Measurements from ENCODE around the gene TACR2.
"Not testable (repeated sequence)": the region's sequence is repeated elsewhere in the genome, so short reads cannot be mapped to it uniquely, and the experiment has no call there.

Gene TACR2

GRCh38 chr10:69450395-69450794 lies 33.7 kb upstream of the TACR2 start:
- not testable (repeated sequence) for DNase-seq

- peak; percentile 76 for DNase-seq
These were observed 33.1 kb upstream of the TACR2 start for GRCh38 chr10:69449841-69450240.

DNA sequence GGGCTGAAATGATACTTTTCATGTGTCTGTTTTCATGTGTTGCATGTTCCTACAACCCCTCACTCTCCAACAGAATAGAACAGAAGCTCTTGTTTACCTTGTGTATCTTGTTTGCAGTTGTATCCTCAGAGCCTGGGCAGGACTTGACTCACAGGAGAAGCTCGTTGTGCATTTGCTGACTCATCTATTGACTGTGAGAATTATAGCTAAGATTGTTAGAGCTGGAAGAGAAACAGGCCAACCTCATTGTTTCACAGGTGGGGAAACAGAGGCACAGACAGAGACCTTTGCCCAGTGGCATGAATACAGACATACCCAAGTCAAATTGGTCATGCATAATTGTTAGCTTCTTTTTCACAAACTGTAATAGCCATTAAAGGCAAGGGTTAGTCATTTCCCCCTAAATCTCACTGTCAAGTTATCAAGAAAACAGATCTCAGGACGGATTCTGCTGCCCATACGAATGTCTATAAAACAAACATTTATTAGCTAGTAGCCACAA lies 30.0 kb upstream of the TACR2 start:
- no peak for DNase-seq

GRCh38 chr10:69446229-69446628 lies 29.5 kb upstream of the TACR2 start:
- DNase-seq = no peak

- no peak for DNase-seq
These were observed 28.3 kb upstream of the TACR2 start for GRCh38 chr10:69445041-69445440.

DNA sequence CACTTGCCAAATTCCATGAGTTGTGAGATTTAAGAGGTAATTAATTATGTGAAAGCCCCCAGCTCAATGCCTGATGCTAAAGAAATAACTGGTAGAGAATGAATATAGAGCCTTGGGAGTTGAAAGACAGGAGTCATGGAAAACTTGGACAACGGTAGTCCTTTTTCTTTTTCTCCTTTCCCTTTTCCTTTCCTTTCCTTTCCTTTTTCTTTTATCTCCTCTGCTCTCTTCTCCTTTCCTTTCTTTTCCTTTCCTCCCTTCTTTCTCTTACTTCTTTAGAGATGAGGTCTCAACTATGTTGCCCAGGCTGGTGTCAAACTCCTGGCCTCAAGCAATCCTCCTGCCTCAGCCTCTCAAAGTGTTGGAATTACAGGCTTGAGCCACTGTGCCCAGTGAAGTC lies 26.6 kb upstream of the TACR2 start:
- no peak for DNase-seq

DNA sequence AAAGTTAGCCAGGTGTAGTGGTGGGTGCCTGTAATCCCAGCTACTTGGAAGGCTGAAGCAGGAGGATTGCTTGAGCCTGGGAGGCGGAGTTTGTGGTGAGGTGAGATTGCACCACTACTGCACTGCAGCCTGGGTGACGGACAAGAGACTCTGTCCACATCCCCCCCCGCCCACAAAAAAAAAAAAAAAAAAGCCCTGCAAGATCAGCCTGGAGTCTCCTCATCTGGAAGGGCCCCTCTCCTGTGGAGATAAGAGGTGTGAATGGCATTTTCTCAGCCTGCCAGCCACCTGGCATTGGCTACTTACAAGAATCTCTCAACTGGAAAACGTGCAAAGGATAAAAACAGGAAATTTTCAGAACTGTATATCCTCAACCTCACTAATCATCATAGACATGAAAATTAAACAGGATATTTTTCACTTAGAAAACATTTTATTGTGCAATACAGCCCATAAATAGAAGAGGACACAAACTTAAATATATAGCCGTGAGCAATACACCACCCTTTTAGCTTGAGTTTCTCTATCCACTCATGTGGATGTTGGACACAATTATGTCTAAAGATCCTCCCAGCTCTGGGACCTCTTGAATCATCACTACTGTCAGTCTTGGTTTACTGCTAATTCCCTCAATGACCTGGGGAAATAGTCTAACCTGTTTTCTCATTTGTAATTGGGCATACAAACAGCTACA lies 23.2 kb upstream of the TACR2 start:
- no peak for DNase-seq

GRCh38 chr10:69439350-69439739 lies 22.6 kb upstream of the TACR2 start:
- DNase-seq = peak; percentile 30

DNA sequence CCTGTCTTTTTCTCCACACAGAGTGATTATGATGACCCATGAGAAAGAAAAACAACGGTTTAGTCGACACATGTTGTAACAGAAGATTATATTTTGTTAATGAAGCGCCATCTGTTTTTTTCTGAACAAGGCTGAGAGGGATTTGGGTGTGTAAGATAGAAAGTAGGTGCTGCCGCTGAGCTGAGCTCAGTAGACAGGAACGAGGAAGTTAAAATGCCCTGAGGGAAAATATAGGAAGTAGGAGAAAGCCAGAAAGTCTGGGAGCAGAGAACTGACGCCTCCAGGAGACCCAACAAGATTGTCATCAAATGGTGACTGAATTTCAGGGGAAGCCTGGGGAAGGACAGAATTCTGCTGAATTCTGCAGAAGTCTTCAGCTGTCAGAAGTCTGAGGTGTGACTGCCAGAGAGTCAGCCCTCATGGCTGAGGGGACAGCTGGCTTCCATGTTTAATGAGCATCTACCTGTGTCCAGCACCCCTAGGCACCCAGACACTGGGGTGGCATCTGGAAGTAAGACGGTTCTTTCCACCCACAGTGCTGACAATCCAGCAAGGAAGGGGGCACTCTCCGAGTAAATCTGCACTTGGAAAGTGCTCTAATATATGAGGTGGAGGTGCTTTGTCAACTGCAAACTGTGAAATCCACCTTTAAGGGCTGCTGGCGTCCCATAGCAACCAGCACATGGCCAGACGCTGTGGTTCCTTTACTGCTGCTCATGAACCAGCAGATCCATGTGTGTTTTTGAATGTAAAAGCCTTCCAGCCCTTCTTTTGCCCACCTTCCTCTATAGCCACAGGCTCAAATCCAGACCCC lies 22.0 kb upstream of the TACR2 start:
- DNase-seq = no peak

- DNase-seq = no peak
These were observed 20.9 kb upstream of the TACR2 start for GRCh38 chr10:69437321-69438259.

- DNase-seq = no peak
These were observed 19.3 kb upstream of the TACR2 start for GRCh38 chr10:69435966-69436520.

- DNase-seq = no peak
These were observed 18.2 kb upstream of the TACR2 start for GRCh38 chr10:69434926-69435325.

GRCh38 chr10:69434169-69434568 lies 17.5 kb upstream of the TACR2 start:
- DNase-seq = no peak

- no peak for DNase-seq
These were observed 11.4 kb upstream of the TACR2 start for GRCh38 chr10:69428165-69428564.

DNA sequence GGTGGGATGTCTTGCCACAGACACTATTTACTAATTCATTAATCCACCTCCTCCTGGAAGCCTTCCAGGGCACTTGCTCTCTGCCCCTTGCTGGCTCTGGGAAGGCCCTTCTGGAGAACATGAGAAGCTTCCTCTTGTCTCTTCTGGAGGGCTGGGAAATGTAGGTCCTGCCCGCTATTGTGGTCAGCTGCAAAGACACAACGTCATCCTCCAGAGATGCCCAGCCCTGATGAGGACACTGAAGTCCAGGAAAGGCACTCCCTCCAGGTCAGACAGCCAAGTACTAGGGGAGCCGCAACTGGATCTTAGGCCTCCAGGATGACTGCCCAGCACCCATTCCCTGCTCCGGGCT lies 9.6 kb upstream of the TACR2 start:
- no peak for DNase-seq

DNA sequence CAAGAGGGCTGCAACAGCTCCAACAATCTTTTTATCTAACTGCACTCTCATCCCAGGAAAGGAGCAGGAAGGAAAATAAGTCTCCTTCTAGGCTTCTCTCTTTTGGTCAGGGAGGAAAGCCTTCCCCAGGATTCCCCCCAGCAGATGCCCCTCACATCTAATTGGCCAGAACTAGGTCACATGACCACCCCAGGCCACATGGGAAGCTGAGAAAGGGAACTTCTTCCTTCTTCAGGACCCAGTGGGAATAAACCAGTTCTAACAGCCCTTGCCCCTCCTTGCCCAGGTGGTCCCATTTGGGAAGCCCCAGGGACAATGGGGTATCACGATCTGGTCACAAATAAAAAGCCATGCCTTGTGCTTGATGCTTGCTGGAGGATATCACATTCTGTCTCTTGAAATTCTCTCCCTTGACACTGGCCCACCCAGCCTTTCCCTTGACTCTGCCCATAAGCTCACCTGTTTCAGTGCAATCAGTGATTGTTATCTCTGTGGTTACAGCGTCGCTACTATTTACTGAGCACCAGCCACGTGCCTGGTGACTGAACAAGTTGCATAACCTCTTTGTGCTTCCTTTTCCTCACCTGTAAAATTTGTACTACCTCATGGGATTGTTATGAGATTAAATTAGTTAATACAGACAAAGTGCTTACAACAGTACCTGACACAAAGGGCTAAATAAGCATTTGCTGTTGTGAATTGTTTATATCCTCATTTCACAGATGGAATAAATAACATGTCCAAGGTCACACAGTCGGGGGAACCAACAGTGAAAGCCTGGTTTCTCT lies 9.0 kb upstream of the TACR2 start:
- DNase-seq = no peak

DNA sequence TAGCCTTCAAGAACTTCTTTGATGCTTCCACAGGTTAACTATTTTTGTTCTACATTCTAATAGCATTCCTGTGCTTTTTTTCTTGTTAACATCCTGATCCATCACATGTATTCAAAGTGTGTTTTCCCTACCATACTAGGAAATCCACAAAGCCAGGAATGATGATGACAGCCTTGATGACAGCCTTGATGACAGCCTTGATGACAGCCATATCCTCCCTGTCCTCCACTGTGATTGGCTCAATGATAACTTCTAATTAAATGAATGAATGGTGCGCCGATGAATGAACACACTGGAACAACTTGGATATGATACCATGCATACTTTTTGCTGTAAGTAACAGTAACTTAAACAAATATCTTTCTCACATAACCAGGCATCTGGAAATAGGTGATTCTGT lies 8.3 kb upstream of the TACR2 start:
- no peak for DNase-seq

- no peak for DNase-seq
These were observed 6.0 kb upstream of the TACR2 start for GRCh38 chr10:69422676-69423075.

DNA sequence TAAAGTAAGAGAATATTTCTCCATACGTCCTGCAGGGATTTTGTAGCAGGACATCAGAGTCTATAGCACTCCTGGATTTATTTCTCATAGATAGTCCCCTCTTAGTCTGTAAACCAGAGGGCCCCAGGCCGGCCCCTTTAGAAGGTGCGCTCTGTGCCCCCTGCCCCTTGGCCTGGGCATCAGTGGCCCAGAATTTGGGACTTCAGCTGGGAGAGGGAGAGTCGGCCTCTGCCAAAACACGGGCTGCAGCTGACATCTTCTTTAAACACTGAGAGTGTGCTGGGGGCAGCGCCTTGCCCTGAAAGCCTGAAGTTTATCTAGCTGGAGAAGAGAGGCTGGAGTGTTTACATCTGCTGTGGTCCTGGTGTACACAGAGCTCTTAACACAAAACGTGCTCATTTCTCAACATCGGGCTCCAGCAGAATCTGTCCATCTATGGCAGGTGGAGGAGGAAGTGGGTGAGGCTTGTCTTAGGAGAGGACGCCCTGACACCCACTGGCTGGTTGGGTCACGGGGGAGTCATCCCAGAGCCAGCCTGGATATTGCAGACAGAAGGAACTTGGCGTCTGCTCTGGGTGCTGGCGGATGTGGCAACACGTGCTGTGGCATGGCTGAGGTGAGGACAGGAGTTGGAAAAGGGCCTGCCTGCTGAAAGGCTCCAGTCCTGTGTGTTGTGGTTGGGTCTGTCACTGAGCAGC lies 5.0 kb upstream of the TACR2 start:
- no peak for DNase-seq

DNA sequence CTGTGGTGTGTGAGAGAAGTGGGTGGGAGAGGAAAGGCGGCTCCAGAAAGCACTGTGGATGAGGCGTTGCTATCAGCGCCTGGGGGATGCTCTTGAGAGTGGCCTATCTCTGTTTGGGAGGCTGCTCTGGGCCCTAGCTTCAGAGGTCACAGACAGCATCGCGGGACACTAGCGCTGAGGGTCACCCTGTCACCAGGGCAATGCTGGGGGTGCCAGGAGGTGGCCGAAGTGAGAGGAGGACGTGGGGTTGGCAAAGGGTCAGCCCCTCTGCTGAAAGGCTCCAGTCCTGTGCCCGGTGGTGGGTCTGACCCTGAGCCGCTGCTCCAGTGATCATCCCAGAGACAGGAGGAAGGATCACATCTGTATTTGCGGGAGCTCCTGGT lies 3.0 kb upstream of the TACR2 start:
- no peak for DNase-seq

DNA sequence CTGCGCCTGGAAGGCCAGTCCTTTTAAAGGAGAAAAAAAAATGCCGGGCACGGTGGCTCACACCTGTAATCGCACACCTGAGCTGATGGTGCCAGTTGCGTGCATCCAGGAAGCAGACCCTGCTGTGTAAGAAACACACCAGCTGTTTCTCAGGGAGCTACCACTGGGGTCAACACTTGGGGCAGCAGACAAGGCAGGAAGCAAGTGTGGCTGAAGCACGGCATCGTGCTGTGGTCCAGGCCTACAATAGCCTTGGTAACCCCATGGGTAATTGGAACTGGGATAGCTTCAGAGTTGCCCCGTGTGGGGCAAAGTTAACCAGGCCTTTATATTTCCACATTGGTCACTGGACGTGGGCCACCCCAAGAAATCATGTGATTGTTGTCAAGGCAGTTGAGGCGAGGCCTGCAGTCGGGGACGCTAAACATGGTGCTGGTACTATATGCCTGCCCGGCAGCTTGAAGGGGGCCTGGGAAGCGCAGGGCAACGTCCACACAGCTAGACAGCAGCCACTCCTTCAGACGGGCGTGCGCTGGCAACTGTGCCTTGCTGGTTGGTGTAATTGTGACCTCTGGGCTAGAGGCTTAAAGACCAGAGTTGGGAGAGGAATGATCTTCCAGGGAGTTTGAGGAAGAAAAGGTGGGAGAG lies 2.5 kb upstream of the TACR2 start:
- DNase-seq = no peak

All from midbrain (tissue), 1 donor.